Measurements from ENCODE around the gene MLH3. TPM values are rescaled to one million over a fixed set of nuclear protein-coding genes. Genes with fewer than 3 reads are reported as not detected.

The MLH3 gene
- polyA plus RNA-seq, 1 donor (not counting 4 experiments of a cell fraction or from before 2014, with no cell fraction given): 13.0 TPM

DNA sequence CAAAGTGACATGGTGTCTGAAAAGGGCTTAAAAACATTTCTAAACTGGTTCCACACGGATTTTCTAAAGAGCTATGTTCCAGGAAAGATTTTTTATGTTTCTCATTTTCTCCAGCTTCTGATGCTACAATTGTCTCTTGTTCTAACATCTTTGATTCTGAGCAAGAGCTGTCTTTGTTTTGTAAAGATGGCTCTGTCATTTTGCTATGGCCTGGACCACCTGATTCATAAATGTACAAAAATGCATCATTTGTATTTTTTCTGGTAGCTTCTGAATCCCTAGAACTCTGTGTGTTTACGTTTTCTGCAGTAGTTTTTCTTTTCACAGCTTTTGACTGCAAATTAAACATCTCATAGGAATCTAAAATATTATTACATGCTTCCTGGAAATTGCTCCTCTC lies 3.2 kb downstream of the MLH3 start:
- H3K79me2 ChIP-seq (ENCODE audit: control insufficient read depth, insufficient read depth, low read length): peaks cover 3% of the 10 kb centered on the region
- no peak for FAIRE-seq
- no peak overlapping the region for H3K27ac ChIP-seq (ENCODE audit: control insufficient read depth, insufficient read depth, low read length)
- no peaks in the 10 kb centered on the region for H3K9me3 ChIP-seq (ENCODE audit: control insufficient read depth, low read depth, low read length)
- H3K4me3 ChIP-seq (ENCODE audit: control insufficient read depth in 2 of 3, extremely low read depth in 1 of 3, insufficient read depth in 2 of 3, low read depth in 1 of 3, low read length in 3 of 3): no peak overlapping the region
- H3K27me3 ChIP-seq (ENCODE audit: control insufficient read depth, extremely low read depth, insufficient read depth, low read length): no peaks in the 10 kb centered on the region
- no peaks in the 10 kb centered on the region for H3K9me1 ChIP-seq (ENCODE audit: control insufficient read depth, extremely low read depth, insufficient read depth, low read length)
- H3K4me1 ChIP-seq (ENCODE audit: control insufficient read depth, extremely low read depth, insufficient read depth, low read length): peaks cover 18% of the 10 kb centered on the region
- H2AFZ ChIP-seq (ENCODE audit: control insufficient read depth, low read length): no peak overlapping the region
- H3K36me3 ChIP-seq (ENCODE audit: control insufficient read depth in 2 of 2, extremely low read depth in 1 of 2, insufficient read depth in 2 of 2, low read length in 2 of 2): peaks cover 3 to 8% of the 10 kb centered on the region in 2 experiments
- dilution Hi-C loops (cut with MboI; ENCODE audit: extremely low pct_ligation_motif_present, low sequenced_read_pairs): no loop called here
- no peaks in the 10 kb centered on the region for H4K20me1 ChIP-seq (ENCODE audit: control insufficient read depth, extremely low read depth, insufficient read depth, low read length)
- TF ChIP-seq, protein P1, sequence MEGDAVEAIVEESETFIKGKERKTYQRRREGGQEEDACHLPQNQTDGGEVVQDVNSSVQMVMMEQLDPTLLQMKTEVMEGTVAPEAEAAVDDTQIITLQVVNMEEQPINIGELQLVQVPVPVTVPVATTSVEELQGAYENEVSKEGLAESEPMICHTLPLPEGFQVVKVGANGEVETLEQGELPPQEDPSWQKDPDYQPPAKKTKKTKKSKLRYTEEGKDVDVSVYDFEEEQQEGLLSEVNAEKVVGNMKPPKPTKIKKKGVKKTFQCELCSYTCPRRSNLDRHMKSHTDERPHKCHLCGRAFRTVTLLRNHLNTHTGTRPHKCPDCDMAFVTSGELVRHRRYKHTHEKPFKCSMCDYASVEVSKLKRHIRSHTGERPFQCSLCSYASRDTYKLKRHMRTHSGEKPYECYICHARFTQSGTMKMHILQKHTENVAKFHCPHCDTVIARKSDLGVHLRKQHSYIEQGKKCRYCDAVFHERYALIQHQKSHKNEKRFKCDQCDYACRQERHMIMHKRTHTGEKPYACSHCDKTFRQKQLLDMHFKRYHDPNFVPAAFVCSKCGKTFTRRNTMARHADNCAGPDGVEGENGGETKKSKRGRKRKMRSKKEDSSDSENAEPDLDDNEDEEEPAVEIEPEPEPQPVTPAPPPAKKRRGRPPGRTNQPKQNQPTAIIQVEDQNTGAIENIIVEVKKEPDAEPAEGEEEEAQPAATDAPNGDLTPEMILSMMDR (optimal IDR thresholded peaks at IDR 0.05 in 1 of 3, IDR thresholded peaks at IDR 0.05 in 1 of 3, conservative IDR thresholded peaks at IDR 0.05 in 1 of 3; ENCODE audit: extremely low read depth in 1 of 3, insufficient read depth in 2 of 3, low read length in 3 of 3): no peak
- no peak for TF ChIP-seq EZH2 (IDR thresholded peaks at IDR 0.05; ENCODE audit: low read length)
- H3K4me2 ChIP-seq (ENCODE audit: control insufficient read depth, extremely low read depth, insufficient read depth, low read depth, low read length): no peak overlapping the region
- H3K9ac ChIP-seq (ENCODE audit: control insufficient read depth, extremely low read depth, insufficient read depth, low read length): no peak overlapping the region
- no peak for DNase-seq (ENCODE audit: low read depth, low spot score)

DNA sequence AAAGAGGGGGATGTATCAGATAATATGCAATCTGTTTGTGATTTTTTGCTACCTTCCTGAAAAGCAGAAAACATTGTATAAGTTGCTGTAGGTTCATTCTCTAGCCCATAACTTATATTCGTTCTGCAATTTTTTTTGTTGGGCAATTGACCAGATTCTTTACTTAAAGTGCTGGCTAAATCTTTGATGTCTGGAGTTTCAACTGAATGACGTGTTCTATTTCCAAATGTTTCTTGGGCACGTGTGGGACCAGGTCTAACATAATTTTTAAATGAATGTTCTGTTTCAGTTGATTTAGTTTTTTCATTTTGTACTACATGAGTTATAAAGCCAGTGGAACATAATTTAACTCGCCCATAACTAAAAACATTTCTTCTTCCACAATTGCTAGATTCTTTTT lies 3.8 kb downstream of the MLH3 start:
- H2AFZ ChIP-seq (ENCODE audit: control insufficient read depth, low read length): no peak overlapping the region
- H4K20me1 ChIP-seq (ENCODE audit: control insufficient read depth, extremely low read depth, insufficient read depth, low read length): no peaks in the 10 kb centered on the region
- no peak overlapping the region for H3K4me3 ChIP-seq (ENCODE audit: control insufficient read depth in 2 of 3, extremely low read depth in 1 of 3, insufficient read depth in 2 of 3, low read depth in 1 of 3, low read length in 3 of 3)
- H3K9me3 ChIP-seq (ENCODE audit: control insufficient read depth, low read depth, low read length): no peaks in the 10 kb centered on the region
- no peak overlapping the region for H3K27ac ChIP-seq (ENCODE audit: control insufficient read depth, insufficient read depth, low read length)
- no peaks in the 10 kb centered on the region for H3K9me1 ChIP-seq (ENCODE audit: control insufficient read depth, extremely low read depth, insufficient read depth, low read length)
- H3K27me3 ChIP-seq (ENCODE audit: control insufficient read depth, extremely low read depth, insufficient read depth, low read length): no peaks in the 10 kb centered on the region
- no peak overlapping the region for H3K9ac ChIP-seq (ENCODE audit: control insufficient read depth, extremely low read depth, insufficient read depth, low read length)
- H3K36me3 ChIP-seq (ENCODE audit: control insufficient read depth in 2 of 2, extremely low read depth in 1 of 2, insufficient read depth in 2 of 2, low read length in 2 of 2): peaks cover 3 to 8% of the 10 kb centered on the region in 2 experiments
- H3K4me2 ChIP-seq (ENCODE audit: control insufficient read depth, extremely low read depth, insufficient read depth, low read depth, low read length): no peak overlapping the region
- TF ChIP-seq, protein P1 (optimal IDR thresholded peaks at IDR 0.05 in 1 of 3, IDR thresholded peaks at IDR 0.05 in 1 of 3, conservative IDR thresholded peaks at IDR 0.05 in 1 of 3; ENCODE audit: extremely low read depth in 1 of 3, insufficient read depth in 2 of 3, low read length in 3 of 3): no peak
- TF ChIP-seq EZH2 (IDR thresholded peaks at IDR 0.05; ENCODE audit: low read length): no peak
- FAIRE-seq (no peak), DNase-seq (ENCODE audit: low read depth, low spot score) (no peak)
- dilution Hi-C loops (cut with MboI; ENCODE audit: extremely low pct_ligation_motif_present, low sequenced_read_pairs): no loop called here
- peaks cover 18% of the 10 kb centered on the region for H3K4me1 ChIP-seq (ENCODE audit: control insufficient read depth, extremely low read depth, insufficient read depth, low read length)
- H3K79me2 ChIP-seq (ENCODE audit: control insufficient read depth, insufficient read depth, low read length): peaks cover 3% of the 10 kb centered on the region

Data from keratinocyte (primary cell).